Measurements from ENCODE around the gene GALNT3. TPM values are rescaled to one million over a fixed set of nuclear protein-coding genes. Genes with fewer than 3 reads are reported as not detected.

Gene GALNT3
- total and polyA plus RNA-seq, 2 experiments from 2014 or later = 0.21 TPM; not detected in 1

DNA sequence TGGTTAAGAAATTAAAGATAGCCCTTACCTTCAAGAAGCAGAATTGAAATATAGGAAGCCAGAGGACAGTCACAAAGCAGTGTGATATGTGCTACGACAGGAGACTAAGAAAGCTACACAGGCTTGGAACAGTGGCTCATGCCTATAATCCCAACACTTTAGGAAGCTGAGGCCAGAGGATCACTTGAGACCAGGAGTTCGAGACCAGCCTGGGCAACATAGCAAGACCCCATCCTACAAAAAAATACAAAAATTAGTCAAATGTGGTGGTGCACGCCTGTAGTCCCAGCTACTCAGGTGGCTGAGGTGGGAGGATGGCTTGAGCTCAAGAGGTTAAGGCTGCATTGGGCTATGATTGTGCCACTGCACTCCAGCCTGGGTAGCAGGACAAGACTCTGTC lies 21.9 kb downstream of the GALNT3 start:
- Histone ChIP-seq H3K4me3 (no peak overlapping the region), H3K27me3 (no peaks in the 10 kb centered on the region), H3K36me3 (no peaks in the 10 kb centered on the region), H3K27ac (no peak overlapping the region), H3K9me3 (ENCODE audit: low read depth) (no peaks in the 10 kb centered on the region), H3K4me1 (ENCODE audit: low read depth) (no peaks in the 10 kb centered on the region)
- TF ChIP-seq, protein P1, sequence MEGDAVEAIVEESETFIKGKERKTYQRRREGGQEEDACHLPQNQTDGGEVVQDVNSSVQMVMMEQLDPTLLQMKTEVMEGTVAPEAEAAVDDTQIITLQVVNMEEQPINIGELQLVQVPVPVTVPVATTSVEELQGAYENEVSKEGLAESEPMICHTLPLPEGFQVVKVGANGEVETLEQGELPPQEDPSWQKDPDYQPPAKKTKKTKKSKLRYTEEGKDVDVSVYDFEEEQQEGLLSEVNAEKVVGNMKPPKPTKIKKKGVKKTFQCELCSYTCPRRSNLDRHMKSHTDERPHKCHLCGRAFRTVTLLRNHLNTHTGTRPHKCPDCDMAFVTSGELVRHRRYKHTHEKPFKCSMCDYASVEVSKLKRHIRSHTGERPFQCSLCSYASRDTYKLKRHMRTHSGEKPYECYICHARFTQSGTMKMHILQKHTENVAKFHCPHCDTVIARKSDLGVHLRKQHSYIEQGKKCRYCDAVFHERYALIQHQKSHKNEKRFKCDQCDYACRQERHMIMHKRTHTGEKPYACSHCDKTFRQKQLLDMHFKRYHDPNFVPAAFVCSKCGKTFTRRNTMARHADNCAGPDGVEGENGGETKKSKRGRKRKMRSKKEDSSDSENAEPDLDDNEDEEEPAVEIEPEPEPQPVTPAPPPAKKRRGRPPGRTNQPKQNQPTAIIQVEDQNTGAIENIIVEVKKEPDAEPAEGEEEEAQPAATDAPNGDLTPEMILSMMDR (IDR thresholded peaks at IDR 0.05; ENCODE audit: low read depth, low read length) = no peak
- no peak for DNase-seq (ENCODE audit: low read depth in 1 of 2, low spot score in 1 of 2)

DNA sequence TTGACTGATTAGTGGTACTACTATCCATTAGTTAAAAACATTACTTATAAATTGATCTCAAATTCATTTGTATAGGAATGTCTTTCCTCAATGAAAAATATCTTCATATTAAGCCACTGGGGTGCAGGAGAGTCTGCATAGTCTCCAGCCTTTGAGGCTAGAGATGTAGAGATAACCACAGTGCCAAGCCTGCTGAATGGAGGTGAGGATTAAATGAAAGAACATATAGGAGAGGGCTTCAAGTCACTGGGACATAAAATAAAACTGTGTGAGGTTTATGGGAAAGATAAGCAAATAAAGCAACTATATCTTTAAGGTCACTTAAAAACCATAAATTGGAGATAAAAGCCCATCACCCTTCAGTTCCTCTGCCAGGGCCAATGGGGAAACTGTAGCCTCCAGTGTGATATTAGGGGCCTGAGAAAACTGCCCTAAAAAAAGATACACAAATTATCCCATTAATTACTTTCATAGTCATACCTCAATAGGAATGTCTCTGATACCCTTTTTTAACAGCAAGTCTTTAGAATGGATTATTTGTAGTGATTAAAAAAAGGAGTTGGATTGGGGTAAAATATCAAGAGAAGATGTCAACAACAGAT lies 27.6 kb downstream of the GALNT3 start:
- no peak overlapping the region for H3K4me3 ChIP-seq
- no peaks in the 10 kb centered on the region for H3K9me3 ChIP-seq (ENCODE audit: low read depth)
- peaks cover 11% of the 10 kb centered on the region for H3K4me1 ChIP-seq (ENCODE audit: low read depth)
- TF ChIP-seq, protein P1 (IDR thresholded peaks at IDR 0.05; ENCODE audit: low read depth, low read length) = no peak
- no peak overlapping the region for H3K27ac ChIP-seq
- no peaks in the 10 kb centered on the region for H3K27me3 ChIP-seq
- DNase-seq (ENCODE audit: low read depth in 1 of 2, low spot score in 1 of 2) = no peak
- H3K36me3 ChIP-seq = no peaks in the 10 kb centered on the region

DNA sequence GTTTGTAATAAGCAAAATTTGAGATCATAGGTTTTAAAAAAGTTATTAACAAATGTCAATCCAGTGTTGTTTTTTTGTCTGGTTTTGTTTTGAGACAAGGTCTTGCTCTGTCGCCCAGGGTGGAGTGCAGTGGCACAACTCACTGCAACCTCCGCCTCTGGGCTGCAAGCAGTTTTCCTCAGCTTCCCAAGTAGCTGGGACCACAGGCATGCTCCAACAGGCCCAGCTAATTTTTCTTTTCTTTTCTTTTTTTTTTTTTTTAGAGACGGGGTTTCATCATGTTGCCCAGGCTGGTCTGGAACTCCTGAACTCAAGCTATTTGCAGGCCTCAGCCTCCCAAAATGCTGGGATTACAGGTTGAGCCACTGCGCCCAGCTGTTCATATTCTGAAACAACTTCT lies 31.3 kb downstream of the GALNT3 start:
- TF ChIP-seq, protein P1 (IDR thresholded peaks at IDR 0.05; ENCODE audit: low read depth, low read length) = no peak
- no peak for DNase-seq (ENCODE audit: low read depth in 1 of 2, low spot score in 1 of 2)
- peak overlapping the region; percentile 44 for H3K27ac ChIP-seq
- H3K4me1 ChIP-seq (ENCODE audit: low read depth) = peaks cover 17% of the 10 kb centered on the region
- H3K27me3 ChIP-seq = no peaks in the 10 kb centered on the region
- no peaks in the 10 kb centered on the region for H3K36me3 ChIP-seq
- H3K4me3 ChIP-seq = no peak overlapping the region
- H3K9me3 ChIP-seq (ENCODE audit: low read depth) = no peaks in the 10 kb centered on the region

DNA sequence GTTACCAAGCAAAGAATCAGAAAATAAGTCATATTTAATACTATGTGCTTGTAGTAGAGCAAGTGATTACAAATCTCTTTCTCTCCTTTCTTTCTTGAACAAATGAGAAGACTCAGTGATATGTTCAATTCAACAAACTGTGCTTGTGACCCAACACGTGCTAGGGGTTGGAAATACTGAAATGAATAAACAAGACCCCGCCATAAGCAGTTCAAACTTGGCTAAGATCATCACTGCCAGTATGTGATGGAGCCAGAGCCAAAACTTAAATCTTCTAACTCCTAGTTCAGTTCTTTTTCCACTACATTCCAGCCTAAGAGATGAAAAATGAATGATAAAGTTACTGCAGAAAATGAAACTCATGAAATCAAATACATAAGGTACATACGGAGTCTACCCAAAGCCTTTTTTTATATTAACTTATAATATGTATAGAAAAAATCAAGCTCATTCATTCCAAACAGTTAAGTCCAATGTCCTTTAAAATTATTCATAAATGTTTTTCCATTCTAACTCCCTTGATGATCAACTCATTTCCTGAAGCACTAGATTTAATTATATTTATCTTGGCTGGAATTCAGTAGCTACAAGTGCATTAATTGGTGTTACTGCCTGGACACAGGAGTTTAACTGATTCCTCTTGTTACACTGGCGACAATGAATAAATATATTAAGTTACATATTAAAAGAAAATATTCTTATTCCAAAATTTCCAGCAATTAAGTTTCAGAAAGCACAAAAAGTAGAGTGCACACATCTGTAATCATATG lies 36.0 kb downstream of the GALNT3 start:
- peaks cover 17% of the 10 kb centered on the region for H3K4me1 ChIP-seq (ENCODE audit: low read depth)
- H3K9me3 ChIP-seq (ENCODE audit: low read depth) = no peaks in the 10 kb centered on the region
- no peaks in the 10 kb centered on the region for H3K27me3 ChIP-seq
- H3K36me3 ChIP-seq = no peaks in the 10 kb centered on the region
- DNase-seq (ENCODE audit: low read depth in 1 of 2, low spot score in 1 of 2) = no peak
- TF ChIP-seq, protein P1 (IDR thresholded peaks at IDR 0.05; ENCODE audit: low read depth, low read length) = no peak
- no peak overlapping the region for H3K4me3 ChIP-seq
- no peak overlapping the region for H3K27ac ChIP-seq

DNA sequence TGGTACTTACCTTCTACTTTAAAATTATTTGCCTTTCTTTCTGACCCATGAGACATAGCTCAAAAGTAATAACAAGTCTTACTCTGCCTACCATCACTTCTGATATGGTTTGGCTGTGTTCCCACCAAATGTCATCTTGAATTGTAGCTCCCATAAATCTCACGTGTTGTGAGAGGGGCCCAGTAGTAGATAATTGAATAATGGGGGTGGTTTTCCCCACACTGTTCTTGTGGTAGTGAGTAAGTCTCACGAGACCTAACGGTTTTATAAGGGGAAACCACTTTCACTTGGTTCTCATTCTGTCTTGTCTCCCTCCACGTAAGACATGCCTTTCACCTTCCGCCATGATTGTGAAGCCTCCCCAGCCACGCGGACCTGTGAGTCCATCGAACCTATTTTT lies 47.5 kb downstream of the GALNT3 start:
- H3K9me3 ChIP-seq (ENCODE audit: low read depth) = no peaks in the 10 kb centered on the region
- TF ChIP-seq, protein P1 (IDR thresholded peaks at IDR 0.05; ENCODE audit: low read depth, low read length) = no peak
- DNase-seq (ENCODE audit: low read depth in 1 of 2, low spot score in 1 of 2) = no peak
- no peaks in the 10 kb centered on the region for H3K27me3 ChIP-seq
- no peak overlapping the region for H3K27ac ChIP-seq
- no peak overlapping the region for H3K4me3 ChIP-seq
- H3K4me1 ChIP-seq (ENCODE audit: low read depth) = no peaks in the 10 kb centered on the region
- H3K36me3 ChIP-seq = no peaks in the 10 kb centered on the region
